Measurements from ENCODE around the gene ORC6.

The ORC6 gene

GRCh38 chr16:46701615-46702014 is 12.2 kb downstream of the ORC6 start:
- DNase-seq: no peak

GRCh38 chr16:46702030-46702429 is 12.6 kb downstream of the ORC6 start:
- DNase-seq: no peak

DNA sequence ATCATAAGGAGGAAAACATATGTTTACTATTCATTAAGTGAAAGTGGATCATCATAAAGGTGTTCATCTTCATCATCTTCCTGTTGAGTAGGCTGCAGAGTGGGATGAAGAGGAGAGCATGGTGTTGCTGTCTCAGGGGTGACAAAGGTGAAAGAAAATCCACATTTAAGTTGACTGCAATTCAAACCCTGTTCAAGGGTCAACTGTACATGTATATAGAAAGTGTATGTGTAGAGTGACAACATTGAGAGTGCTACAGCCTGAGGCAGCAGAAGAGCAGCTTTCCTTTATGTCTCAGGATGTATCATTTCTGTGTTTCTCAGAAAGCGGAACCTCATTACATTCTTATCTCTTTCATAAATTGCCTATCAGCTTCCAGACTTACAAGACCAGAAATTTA is 17.2 kb downstream of the ORC6 start:
- DNase-seq: no peak

DNA sequence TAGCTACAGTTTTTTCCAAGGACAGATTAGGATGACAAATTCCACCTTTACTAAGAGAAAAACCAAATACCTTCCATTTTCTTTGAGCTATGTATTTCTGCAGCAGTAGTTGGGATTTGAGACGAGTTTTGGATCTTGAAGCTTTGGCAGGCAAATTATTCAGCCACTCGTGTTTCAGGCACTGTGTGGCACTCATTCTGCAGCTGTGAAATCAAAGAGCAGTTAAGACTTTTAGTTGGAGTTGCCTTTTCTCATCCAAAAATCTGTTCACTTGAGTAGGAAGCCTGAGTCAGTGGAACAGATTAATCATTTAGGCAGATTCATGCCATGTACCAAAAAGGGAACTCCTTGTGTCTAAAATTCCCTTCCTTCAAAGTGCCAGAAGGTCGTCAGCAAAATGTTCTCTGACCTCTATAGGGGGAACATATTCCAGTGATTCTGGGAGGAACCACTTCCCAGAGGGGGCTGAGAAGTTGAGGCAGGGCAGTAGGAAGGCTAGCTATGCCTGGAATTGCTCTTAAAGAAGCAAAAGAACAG is 20.1 kb downstream of the ORC6 start:
- DNase-seq: no peak

GRCh38 chr16:46711106-46712058 is 21.9 kb downstream of the ORC6 start:
- DNase-seq: no peak

GRCh38 chr16:46712911-46713310 is 23.5 kb downstream of the ORC6 start:
- DNase-seq: no peak

- no peak for DNase-seq
These were observed 24.2 kb downstream of the ORC6 start for GRCh38 chr16:46713634-46714033.

GRCh38 chr16:46714797-46715591 is 25.5 kb downstream of the ORC6 start:
- no peak for DNase-seq

DNA sequence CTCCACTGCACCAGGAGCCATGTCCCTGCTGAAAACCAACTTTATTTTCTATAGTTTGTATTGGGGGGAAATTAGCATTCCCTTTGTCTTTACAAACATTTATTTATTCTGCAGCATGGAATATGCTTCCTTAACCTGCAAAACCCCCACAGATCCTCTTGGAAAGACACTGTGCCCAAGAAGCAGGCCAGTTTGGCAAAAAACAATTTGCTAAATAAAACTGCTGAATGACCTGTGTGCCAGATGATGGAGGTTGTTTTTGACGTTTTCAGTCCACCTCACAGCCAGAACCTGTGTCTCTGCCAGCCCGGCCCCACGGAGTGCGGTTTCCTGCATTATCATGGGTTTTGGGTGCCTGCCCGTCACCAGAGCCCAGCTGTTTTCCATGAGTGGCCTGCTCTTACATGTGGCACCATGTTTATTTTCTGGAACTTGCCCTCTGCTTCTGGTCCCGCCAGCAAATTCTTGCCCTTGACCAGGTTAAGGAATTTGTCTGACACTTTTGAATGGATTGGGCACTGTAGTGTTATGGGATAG is 26.4 kb downstream of the ORC6 start:
- DNase-seq: no peak

- no peak for DNase-seq
These were observed 28.2 kb downstream of the ORC6 start for GRCh38 chr16:46717692-46718091.

DNA sequence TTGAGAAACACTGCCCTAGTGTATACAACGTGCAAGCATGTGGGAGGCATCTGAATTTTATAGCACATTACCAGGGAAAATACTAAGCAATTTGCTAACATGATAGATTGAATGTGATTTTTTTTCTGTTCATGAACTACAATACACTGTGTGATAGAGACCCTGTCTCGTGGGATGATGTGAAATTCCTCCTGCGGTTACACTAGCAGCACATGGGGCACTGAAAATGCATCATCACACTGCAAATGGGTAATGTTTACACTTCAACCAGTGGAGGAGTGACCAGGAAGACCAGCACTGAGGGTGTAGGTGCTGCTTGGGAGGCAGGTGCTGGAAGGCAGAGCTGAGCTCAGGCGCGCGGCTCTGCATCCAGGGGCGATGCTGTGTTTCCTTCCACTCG is 28.8 kb downstream of the ORC6 start:
- no peak for DNase-seq

GRCh38 chr16:46719528-46719927 is 30.1 kb downstream of the ORC6 start:
- no peak for DNase-seq

DNA sequence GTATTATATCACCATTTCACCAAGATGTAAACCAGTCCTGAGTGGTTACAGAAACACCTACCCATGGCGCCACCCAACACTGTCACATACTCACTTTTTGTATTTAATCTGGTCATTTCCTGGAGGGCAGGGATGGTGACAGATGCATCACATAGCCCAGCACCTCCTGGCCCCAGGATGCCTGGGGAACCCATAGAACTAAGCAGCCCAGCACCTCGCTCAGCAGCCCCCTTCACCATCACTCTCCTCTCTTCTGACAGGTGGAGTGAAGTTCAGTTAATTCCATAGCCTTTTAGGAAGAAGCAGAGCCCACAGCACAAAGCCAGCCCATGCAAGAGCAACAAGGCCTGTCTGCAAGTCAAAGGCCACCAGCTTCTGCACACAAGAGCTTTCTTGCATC is 31.2 kb downstream of the ORC6 start:
- no peak for DNase-seq

DNA sequence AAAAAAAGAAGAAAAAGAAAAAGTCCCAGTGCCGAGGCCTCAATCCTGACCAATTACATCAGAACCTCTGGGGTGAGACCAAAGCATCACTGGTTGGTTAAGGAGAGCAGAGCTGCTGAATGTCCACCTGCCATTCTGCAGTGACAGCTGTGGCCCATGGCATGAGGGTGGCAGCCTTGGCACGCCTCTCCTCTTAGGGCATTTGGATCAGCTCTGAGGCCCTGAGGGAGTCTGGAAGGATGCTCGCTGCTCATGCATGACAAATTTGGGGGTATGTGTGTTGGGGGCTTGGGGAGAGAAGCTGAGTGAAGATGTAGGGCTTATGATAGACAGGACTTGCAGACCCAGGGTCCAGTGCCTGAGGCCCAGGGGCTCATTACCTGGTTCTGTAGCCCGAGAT is 32.4 kb downstream of the ORC6 start:
- DNase-seq: no peak

GRCh38 chr16:46727184-46727583 is 37.7 kb downstream of the ORC6 start:
- DNase-seq: no peak

DNA sequence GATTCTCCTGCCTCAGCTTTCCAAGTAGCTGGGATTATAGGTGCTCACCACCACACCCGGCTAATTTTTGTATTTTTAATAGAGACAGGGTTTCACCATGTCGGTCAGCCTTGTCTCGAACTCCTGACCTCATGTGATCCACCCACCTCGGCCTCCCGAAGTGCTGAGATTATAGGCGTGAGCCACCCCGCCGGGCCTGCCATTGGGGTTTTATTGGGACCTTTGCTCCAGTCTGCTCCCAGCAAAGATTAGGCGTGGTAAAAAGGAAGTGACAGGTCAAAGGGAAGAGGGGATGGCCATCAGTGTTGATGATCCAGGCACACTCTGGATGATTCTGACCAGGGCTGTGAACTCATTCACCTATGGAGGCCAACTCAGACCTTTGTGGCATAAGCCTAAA is 38.2 kb downstream of the ORC6 start:
- no peak for DNase-seq

DNA sequence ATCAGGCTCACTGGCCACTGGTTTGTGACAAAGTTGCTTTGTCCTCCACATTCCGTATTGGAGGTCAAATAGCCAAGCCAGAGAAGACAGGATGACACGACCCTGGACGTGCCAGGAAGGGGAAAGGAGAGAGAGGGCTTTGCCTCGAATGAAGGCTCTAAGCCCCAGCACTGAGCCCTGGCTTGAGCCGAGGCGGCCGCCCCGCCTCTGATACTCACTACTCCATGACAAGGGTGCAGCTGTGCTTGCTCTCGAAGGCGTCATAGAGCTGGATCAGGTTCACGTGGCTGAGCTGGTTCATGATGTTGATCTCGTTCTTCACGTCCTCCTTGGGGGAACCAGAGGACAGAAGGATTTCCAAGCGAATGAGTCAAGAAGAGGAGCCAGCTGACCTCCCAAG is 39.3 kb downstream of the ORC6 start:
- DNase-seq: no peak

DNA sequence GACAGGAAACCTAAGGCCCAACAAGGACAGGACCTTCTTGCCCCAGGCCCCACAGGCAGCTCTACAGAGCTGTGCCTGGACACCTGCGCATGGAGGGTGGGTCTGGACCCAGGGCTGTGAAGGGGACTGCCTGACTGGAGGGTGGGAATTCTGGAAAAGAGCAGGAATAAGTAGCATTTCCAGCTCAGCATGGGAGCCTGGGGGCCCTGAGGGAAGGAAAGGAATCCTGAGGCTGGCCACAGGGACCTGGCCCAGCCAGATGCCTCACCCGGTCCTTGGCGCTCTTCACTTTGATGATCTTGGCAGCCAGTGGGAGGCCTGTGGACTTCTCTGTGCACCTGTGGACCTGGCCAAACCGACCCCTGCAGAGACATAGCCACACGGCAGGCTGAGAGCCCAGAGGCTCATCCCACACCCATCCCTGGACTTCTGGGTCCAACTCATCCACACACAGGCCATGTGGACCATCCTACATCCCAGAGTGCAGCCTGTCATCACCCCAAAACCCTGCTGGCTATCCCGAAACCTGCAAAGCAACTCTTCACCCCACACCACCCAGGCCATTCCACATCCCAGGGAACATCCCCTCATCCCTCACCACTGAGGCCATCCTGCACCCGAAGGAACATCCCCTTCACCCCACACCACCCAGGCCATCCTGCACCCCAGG is 40.0 kb downstream of the ORC6 start:
- no peak for DNase-seq

DNA sequence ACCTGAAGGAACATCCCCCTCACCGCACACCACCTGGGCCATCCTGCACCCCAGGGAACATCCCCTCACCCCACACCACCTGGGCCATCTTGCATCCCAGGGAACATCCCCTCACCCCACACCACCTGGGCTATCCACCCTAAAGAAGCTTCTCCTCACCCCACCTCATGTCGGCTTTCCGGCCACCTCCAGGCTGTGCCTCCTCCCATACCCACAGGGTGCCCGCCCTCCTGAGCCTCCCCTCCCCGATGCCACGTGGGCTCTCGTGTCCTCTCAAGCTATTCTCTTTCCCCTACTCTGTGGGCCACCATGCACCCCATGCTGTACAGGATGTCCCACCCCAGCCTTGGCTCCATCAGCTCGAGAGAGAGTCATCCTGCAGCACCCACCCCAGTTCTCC is 40.7 kb downstream of the ORC6 start:
- no peak for DNase-seq

- DNase-seq: no peak
These were observed 41.6 kb downstream of the ORC6 start for GRCh38 chr16:46730801-46731690.

DNA sequence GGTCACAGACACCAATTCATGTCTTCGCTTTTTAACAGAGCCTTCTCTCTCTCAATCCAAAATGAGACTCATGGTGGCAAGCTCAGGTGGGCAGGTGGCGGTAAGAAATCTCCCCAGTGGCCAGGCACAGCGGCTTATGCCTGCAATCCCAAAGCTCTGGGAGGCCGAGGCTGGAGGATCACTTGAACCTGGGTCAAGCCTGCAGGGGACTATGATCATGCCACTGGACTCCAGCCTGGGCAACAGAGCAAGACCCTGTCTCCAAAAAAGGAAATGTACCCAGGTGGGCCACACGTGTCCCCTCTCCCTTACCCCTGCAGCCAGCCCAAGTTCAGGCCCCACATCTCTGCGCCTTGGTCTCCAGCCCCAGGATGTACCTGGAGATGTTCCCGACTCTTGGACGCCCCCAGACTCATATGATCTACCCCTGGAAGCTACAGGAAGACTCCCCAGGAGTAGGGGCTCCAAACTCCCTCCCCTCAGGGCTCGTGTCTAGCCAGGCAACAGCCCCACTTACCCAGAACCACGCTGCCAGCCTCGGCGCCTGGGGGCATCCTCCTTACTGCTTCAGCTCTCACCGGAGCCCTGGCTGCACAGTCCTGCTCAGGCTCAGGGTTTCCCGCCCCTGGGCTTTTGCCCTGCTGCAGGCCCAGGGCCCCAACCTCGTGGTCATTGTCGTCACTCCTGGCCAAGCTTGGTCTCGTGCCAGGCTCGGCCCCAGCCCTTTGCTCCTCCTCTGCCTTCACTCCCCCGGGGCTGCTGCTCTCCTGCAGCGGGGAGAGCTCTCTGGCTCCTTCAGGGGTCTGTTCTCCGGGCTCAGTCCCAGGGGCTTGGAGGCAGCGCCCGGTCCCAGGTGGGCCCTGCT is 42.5 kb downstream of the ORC6 start:
- no peak for DNase-seq

Data from NCI-H2227 treated with DMSO at 0.1 percent for 48 hours (cell line).